ENCODE results near the gene COL16A1.

GRCh38 chr1:31727195-31727594 lies 23.4 kb upstream of the COL16A1 start:
- TF ChIP-seq, protein P1, sequence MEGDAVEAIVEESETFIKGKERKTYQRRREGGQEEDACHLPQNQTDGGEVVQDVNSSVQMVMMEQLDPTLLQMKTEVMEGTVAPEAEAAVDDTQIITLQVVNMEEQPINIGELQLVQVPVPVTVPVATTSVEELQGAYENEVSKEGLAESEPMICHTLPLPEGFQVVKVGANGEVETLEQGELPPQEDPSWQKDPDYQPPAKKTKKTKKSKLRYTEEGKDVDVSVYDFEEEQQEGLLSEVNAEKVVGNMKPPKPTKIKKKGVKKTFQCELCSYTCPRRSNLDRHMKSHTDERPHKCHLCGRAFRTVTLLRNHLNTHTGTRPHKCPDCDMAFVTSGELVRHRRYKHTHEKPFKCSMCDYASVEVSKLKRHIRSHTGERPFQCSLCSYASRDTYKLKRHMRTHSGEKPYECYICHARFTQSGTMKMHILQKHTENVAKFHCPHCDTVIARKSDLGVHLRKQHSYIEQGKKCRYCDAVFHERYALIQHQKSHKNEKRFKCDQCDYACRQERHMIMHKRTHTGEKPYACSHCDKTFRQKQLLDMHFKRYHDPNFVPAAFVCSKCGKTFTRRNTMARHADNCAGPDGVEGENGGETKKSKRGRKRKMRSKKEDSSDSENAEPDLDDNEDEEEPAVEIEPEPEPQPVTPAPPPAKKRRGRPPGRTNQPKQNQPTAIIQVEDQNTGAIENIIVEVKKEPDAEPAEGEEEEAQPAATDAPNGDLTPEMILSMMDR (IDR thresholded peaks at IDR 0.05) = no peak
- TF ChIP-seq POLR2A (IDR thresholded peaks at IDR 0.05) = no peak
